Activated naive CD4-positive, alpha-beta T cell treated with anti-CD3 and anti-CD28 coated beads, Interleukin-2, amount 10 ng/mL, durations not matched to agents 7 days and 5 days (primary cell): Measurements from ENCODE around the gene BBX.
A peak's percentile ranks its signal among the peaks of the same experiment; 100 is the strongest.

Source experiments
- CTCF ChIA-PET: fragments of 350-600 bp; sonication (Branson Sonifier 250); formaldehyde crosslinking; loops from one replicate; lab custom pipeline; 2021; ENCODE audit warnings: antibody characterized with exemption; lab: Charles Lee
- DNase-seq: peaks from one replicate; pipeline ENCODE4 v3.0.0-alpha.2; 2020
- H3K27ac Mint-ChIP-seq: one replicate; pipeline ENCODE4 v1.8.0; 2021; ENCODE audit warnings: mild to moderate bottlenecking, moderate library complexity, mixed read lengths
- H3K27me3 Mint-ChIP-seq: one replicate; pipeline ENCODE4 v1.8.0; 2021; ENCODE audit warnings: mild to moderate bottlenecking, mixed read lengths
- H3K36me3 Mint-ChIP-seq: one replicate; pipeline ENCODE4 v1.8.0; 2021; ENCODE audit warnings: mixed read lengths
- H3K4me1 Mint-ChIP-seq: one replicate; pipeline ENCODE4 v1.8.0; 2021; ENCODE audit warnings: mixed read lengths
- H3K4me3 Mint-ChIP-seq: one replicate; pipeline ENCODE4 v1.8.0; 2021; ENCODE audit warnings: mild to moderate bottlenecking, moderate library complexity, mixed read lengths
- H3K9me3 Mint-ChIP-seq: one replicate; pipeline ENCODE4 v1.8.0; 2021; ENCODE audit warnings: mixed read lengths

BBX gene

DNA sequence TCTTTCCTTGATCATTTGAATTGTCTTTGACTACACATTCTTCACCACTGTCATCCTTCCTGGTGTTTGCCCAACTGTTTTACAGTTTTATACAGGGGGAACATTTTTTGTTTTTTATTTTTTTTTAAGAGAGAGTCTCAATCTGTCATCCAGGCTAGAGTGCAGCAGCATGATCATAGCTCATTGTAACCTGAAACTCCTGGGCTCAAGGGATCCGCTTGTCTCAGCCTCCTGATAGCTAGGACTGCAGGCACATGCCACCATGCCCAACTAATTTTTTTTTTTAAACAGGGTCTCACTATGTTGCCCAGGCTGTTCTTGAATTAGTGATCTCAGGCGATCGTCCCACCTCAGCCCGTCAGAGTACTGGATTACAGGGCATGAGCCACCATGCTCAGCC is 222.6 kb downstream of the BBX start:
- CTCF ChIA-PET, result interaction anchor here (0.8 to 1.7 kb wide), 3 partner anchors 61 to 85 kb away, joined by 3 to 4 read pairs (median 3); no protein-coding TSS in a partner anchor
- DNase-seq, result no peak
- no peaks in the 10 kb centered on the region for H3K9me3 Mint-ChIP-seq
- no peak overlapping the region for H3K4me3 Mint-ChIP-seq
- no peaks in the 10 kb centered on the region for H3K27me3 Mint-ChIP-seq
- no peak overlapping the region for H3K27ac Mint-ChIP-seq
- peaks cover 1% of the 10 kb centered on the region for H3K36me3 Mint-ChIP-seq
- H3K4me1 Mint-ChIP-seq, result no peaks in the 10 kb centered on the region

DNA sequence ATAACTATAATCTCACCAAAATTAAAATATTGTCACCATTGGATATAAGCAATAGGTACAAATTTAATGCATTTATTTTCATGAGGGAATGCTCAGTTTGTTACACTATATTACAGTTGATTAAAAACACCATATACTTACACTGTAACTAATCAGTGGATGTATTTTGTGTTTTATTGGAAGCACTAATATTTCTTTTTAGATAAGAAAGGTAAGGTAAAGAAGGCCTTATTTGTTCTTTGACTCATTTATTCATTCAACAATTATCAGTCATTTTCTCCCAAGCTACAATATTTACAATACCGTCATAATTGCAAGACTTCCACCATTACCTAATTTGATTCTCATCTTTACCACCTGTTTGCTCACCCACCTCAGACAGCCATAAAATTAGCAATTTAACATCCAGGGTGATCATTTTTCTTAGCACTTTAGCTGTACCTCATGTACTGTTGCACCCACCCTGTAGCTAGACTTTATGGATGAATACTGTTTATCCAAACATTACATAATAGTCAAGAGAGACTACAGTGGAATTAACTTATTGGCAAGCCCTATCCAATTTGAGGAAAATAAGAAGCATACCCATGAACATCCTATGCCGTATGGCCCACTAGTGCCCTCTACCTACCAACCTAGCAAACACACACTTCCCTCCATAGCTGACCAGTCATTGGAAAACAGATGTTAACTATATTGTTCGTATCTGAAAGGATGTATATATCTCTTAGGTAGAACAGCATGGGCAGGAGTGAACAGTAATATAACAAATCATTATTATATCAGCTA is 229.6 kb downstream of the BBX start:
- Mint-ChIP-seq H3K27ac (no peak overlapping the region), H3K9me3 (no peaks in the 10 kb centered on the region), H3K36me3 (peaks cover 3% of the 10 kb centered on the region), H3K4me3 (no peak overlapping the region), H3K4me1 (no peaks in the 10 kb centered on the region), H3K27me3 (no peaks in the 10 kb centered on the region)
- CTCF ChIA-PET, result interaction anchor here (0.5 to 3.1 kb wide), 9 partner anchors 11 to 178 kb away, joined by 3 to 16 read pairs (median 3); no protein-coding TSS in a partner anchor
- DNase-seq, result no peak

GRCh38 chr3:107753494-107753893 is 230.7 kb downstream of the BBX start:
- Mint-ChIP-seq H3K9me3 (no peaks in the 10 kb centered on the region), H3K27me3 (no peaks in the 10 kb centered on the region), H3K36me3 (peaks cover 3% of the 10 kb centered on the region), H3K4me1 (no peaks in the 10 kb centered on the region), H3K27ac (no peak overlapping the region), H3K4me3 (no peak overlapping the region)
- peak; percentile 54 for DNase-seq
- CTCF ChIA-PET, result interaction anchor here (1.3 to 1.4 kb wide), 2 partner anchors 33 to 76 kb away, joined by 3 read pairs; no protein-coding TSS in a partner anchor

DNA sequence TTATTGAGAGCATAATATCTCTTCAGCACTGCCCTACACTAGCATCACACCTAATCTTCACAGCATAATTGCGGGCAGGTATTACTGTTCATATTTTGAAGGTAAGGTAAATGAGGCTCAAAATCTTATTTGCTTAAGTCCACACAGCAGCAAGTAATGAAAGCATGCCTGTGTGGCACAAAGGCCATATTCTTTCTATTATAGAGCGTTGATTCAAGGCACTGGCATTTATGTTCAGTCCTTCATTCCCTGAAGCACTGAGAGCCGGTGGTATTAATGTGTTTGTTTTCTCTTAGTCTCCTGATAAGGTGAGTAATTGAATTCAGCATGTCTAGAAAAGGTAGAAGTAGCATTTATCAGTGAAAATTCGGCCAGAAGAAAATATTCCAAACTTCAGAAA is 231.2 kb downstream of the BBX start:
- Mint-ChIP-seq H3K27me3 (no peaks in the 10 kb centered on the region), H3K27ac (no peak overlapping the region), H3K36me3 (peaks cover 3% of the 10 kb centered on the region), H3K4me3 (no peak overlapping the region), H3K9me3 (no peaks in the 10 kb centered on the region), H3K4me1 (no peaks in the 10 kb centered on the region)
- CTCF ChIA-PET, result interaction anchor here (1.3 to 1.5 kb wide), 3 partner anchors 11 to 77 kb away, joined by 3 read pairs; no protein-coding TSS in a partner anchor
- no peak for DNase-seq

GRCh38 chr3:107756649-107757048 is 233.9 kb downstream of the BBX start:
- Mint-ChIP-seq H3K4me1 (no peaks in the 10 kb centered on the region), H3K4me3 (no peak overlapping the region), H3K9me3 (no peaks in the 10 kb centered on the region), H3K27me3 (no peaks in the 10 kb centered on the region), H3K27ac (no peak overlapping the region), H3K36me3 (peaks cover 3% of the 10 kb centered on the region)
- CTCF ChIA-PET, result no interaction called here
- no peak for DNase-seq

- CTCF ChIA-PET, result no interaction called here
- no peaks in the 10 kb centered on the region for H3K4me1 Mint-ChIP-seq
- no peak overlapping the region for H3K4me3 Mint-ChIP-seq
Observed at GRCh38 chr3:107757140-107757539, 234.4 kb downstream of the BBX start.

GRCh38 chr3:107760144-107760543 is 237.4 kb downstream of the BBX start:
- no peak overlapping the region for H3K4me3 Mint-ChIP-seq
- no peak for DNase-seq
- no peaks in the 10 kb centered on the region for H3K4me1 Mint-ChIP-seq
- H3K36me3 Mint-ChIP-seq, result peaks cover 5% of the 10 kb centered on the region
- H3K9me3 Mint-ChIP-seq, result no peaks in the 10 kb centered on the region
- no peaks in the 10 kb centered on the region for H3K27me3 Mint-ChIP-seq
- H3K27ac Mint-ChIP-seq, result no peak overlapping the region
- CTCF ChIA-PET, result no interaction called here

More at GRCh38 chr3:107757140-107757539, 234.4 kb downstream of the BBX start:
- Mint-ChIP-seq H3K27me3 (no peaks in the 10 kb centered on the region), H3K9me3 (no peaks in the 10 kb centered on the region), H3K36me3 (peaks cover 3% of the 10 kb centered on the region), H3K27ac (no peak overlapping the region)
- DNase-seq, result no peak

DNA sequence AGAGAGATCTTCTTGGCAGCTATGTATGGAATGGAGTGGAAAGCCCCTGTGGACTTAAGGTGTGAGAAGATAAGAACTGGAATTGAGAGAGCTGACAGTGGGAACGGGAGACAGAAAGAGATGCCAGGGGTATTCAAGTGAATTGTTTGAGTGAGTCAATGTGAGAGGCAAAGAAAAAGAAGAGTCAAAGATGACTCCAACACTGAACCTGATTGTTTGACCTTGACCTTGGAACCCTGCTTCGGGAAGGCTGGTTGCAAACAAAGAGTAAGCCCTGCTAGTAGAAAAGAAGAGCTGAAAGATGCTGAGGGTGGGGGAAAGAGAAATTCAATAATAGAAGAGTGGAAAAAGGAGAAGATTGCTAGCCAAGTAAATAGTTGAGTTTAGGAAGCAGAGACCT is 238.6 kb downstream of the BBX start:
- DNase-seq, result no peak
- Mint-ChIP-seq H3K4me1 (no peaks in the 10 kb centered on the region), H3K9me3 (no peaks in the 10 kb centered on the region), H3K27me3 (no peaks in the 10 kb centered on the region), H3K36me3 (peaks cover 7% of the 10 kb centered on the region), H3K4me3 (no peak overlapping the region), H3K27ac (no peak overlapping the region)
- CTCF ChIA-PET, result no interaction called here

DNA sequence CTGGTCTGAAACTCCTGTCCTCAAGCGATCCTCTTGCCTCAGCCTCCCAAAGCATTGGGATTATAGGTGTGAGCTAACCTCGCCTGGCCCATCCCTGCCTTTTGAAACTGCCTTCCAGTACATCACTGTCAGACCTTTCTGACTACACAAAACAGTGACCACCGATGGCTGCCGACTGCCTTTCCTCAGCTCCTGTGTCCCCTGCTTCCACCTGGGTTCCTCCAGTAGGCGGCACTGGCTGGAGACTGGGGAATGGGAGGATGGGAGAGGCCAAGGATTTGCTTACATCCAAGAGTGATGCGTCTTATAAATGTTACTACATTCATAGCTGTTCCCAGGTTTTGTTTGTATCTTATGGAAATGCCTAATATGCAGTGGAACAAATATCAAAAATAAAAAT is 242.8 kb downstream of the BBX start:
- H3K27ac Mint-ChIP-seq, result no peak overlapping the region
- CTCF ChIA-PET, result no interaction called here
- peaks cover 9% of the 10 kb centered on the region for H3K36me3 Mint-ChIP-seq
- no peaks in the 10 kb centered on the region for H3K27me3 Mint-ChIP-seq
- H3K9me3 Mint-ChIP-seq, result no peaks in the 10 kb centered on the region
- no peaks in the 10 kb centered on the region for H3K4me1 Mint-ChIP-seq
- DNase-seq, result no peak
- H3K4me3 Mint-ChIP-seq, result no peak overlapping the region

DNA sequence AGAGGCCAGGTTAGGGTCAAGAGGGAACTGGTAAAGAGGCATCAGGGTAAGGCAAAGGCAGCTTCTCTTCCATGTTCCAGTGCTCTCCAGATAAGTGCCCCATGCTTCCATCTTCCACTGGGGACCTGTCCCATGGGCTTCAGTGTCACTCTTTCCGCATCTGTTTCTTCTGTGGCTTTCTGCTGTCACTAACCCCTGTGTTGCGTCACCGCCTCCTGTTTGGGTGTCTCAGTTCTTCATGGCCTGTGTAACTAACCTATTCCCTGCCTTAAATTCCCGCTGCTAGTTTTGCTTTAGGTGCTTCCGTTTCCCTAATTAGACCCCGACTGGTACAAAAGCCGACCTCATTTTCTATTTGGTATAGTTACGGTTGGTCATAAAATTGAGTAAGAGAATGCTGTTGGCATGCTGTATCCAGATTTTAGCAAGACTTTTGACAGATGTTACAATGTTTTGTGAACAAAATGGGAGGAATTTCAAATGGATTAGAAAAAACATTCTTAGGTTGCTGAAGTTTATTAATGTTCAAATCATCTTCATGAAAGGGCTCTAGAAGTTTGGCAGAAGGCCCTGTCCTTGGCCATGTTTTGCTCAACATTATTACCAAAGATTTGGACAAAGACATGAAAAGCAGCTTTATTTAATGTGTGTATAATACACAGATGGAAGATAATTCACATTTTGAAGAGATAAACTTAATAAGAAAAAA is 245.3 kb downstream of the BBX start:
- no peak overlapping the region for H3K27ac Mint-ChIP-seq
- no peak for DNase-seq
- CTCF ChIA-PET, result no interaction called here
- H3K4me1 Mint-ChIP-seq, result no peaks in the 10 kb centered on the region
- no peaks in the 10 kb centered on the region for H3K9me3 Mint-ChIP-seq
- H3K4me3 Mint-ChIP-seq, result no peak overlapping the region
- peaks cover 12% of the 10 kb centered on the region for H3K36me3 Mint-ChIP-seq
- no peaks in the 10 kb centered on the region for H3K27me3 Mint-ChIP-seq

- Mint-ChIP-seq H3K4me1 (no peaks in the 10 kb centered on the region), H3K27me3 (no peaks in the 10 kb centered on the region), H3K36me3 (peaks cover 12% of the 10 kb centered on the region), H3K9me3 (no peaks in the 10 kb centered on the region), H3K4me3 (no peak overlapping the region), H3K27ac (no peak overlapping the region)
- CTCF ChIA-PET, result no interaction called here
- DNase-seq, result no peak
Observed at GRCh38 chr3:107769882-107770281, 247.1 kb downstream of the BBX start.

- Mint-ChIP-seq H3K4me1 (no peaks in the 10 kb centered on the region), H3K36me3 (peaks cover 2% of the 10 kb centered on the region), H3K27ac (no peak overlapping the region), H3K9me3 (no peaks in the 10 kb centered on the region), H3K4me3 (no peak overlapping the region), H3K27me3 (no peaks in the 10 kb centered on the region)
- CTCF ChIA-PET, result interaction anchor here (0.6 to 0.7 kb wide), 2 partner anchors 33 to 82 kb away, joined by 3 read pairs; no protein-coding TSS in a partner anchor
- no peak for DNase-seq
Observed at GRCh38 chr3:107772016-107772415, 249.3 kb downstream of the BBX start.

GRCh38 chr3:107775974-107776373 is 253.2 kb downstream of the BBX start:
- H3K9me3 Mint-ChIP-seq, result no peaks in the 10 kb centered on the region
- H3K27ac Mint-ChIP-seq, result no peak overlapping the region
- H3K27me3 Mint-ChIP-seq, result no peaks in the 10 kb centered on the region
- CTCF ChIA-PET, result no interaction called here
- H3K4me1 Mint-ChIP-seq, result no peaks in the 10 kb centered on the region
- peaks cover 12% of the 10 kb centered on the region for H3K36me3 Mint-ChIP-seq
- no peak overlapping the region for H3K4me3 Mint-ChIP-seq
- DNase-seq, result no peak

GRCh38 chr3:107781253-107781652 is 258.5 kb downstream of the BBX start:
- H3K27me3 Mint-ChIP-seq, result no peaks in the 10 kb centered on the region
- no peak overlapping the region for H3K27ac Mint-ChIP-seq
- no peak for DNase-seq
- no peak overlapping the region for H3K4me3 Mint-ChIP-seq
- H3K36me3 Mint-ChIP-seq, result peaks cover 31% of the 10 kb centered on the region
- H3K9me3 Mint-ChIP-seq, result no peaks in the 10 kb centered on the region
- CTCF ChIA-PET, result no interaction called here
- no peaks in the 10 kb centered on the region for H3K4me1 Mint-ChIP-seq
